ENCODE measurements around the gene USHBP1. TPM values are rescaled to one million over a fixed set of nuclear protein-coding genes. Genes with fewer than 3 reads are reported as not detected.

The USHBP1 gene
- total and polyA plus RNA-seq, 2 of the 13 experiments (the other 11 are each of a cell fraction or from before 2014, with no cell fraction given) = 0.15 to 1.5 TPM

- H3K4me2 ChIP-seq (ENCODE audit: low read depth, low read length) = no peak overlapping the region
- in situ Hi-C loops (cut with HindIII; ENCODE audit: extremely low pct_ligation_motif_present, low pct_unique_long_range_greater_than_20kb) = no loop called here
- TF ChIP-seq THYN1 (CRISPR knock-in tag; IDR thresholded peaks at IDR 0.05; ENCODE audit: borderline replicate concordance, low read depth) (no peak), ELF3 (CRISPR knock-in tag; IDR thresholded peaks at IDR 0.05) (no peak), ZBTB38 (CRISPR knock-in tag; IDR thresholded peaks at IDR 0.05) (no peak), HNRNPK (IDR thresholded peaks at IDR 0.05; ENCODE audit: low read depth, low read length, poor library complexity, severe bottlenecking) (no peak), REXO4 (CRISPR knock-in tag; IDR thresholded peaks at IDR 0.05; ENCODE audit: borderline replicate concordance) (no peak), MTA3 (CRISPR knock-in tag; IDR thresholded peaks at IDR 0.05) (no peak), HES4 (CRISPR knock-in tag; IDR thresholded peaks at IDR 0.05; ENCODE audit: borderline replicate concordance) (no peak), SIN3B (IDR thresholded peaks at IDR 0.05; ENCODE audit: low read length) (no peak), ZNF891 (CRISPR knock-in tag; IDR thresholded peaks at IDR 0.05) (no peak)
- H3K9me3 ChIP-seq (ENCODE audit: low read length) = peaks cover 5% of the 10 kb centered on the region
- DNase-seq (ENCODE audit: low spot score) = no peak
- H3K27ac ChIP-seq (ENCODE audit: extremely low read length, insufficient read depth, low read length) = no peak overlapping the region
- no peaks in the 10 kb centered on the region for H4K20me1 ChIP-seq (ENCODE audit: insufficient read depth, low read length)
- H3K4me3 ChIP-seq (replicated peaks in 1 of 3; ENCODE audit: insufficient read depth in 1 of 3, low read depth in 2 of 3, low read length in 3 of 3) = no peak overlapping the region
- no peaks in the 10 kb centered on the region for H3K79me2 ChIP-seq (ENCODE audit: insufficient read depth, low read length)
- BruUV-seq (replicated peaks) = no TSS peak
- intact Hi-C loops (cut with micrococcal nuclease; ENCODE audit: unreplicated experiment) = no loop called here
- CTCF ChIA-PET (ENCODE audit: low intra/inter-chr PET ratio, low total read pairs) = no interaction called here
- H3K9ac ChIP-seq (ENCODE audit: insufficient read depth, low read depth, low read length) = no peak overlapping the region
- no peak for ATAC-seq
- no peaks in the 10 kb centered on the region for H3K27me3 ChIP-seq (ENCODE audit: control insufficient read depth in 1 of 2, insufficient read depth in 2 of 2, low read length in 2 of 2)
- peaks cover 2% of the 10 kb centered on the region for H3K4me1 ChIP-seq (ENCODE audit: insufficient read depth, low read length)
- FAIRE-seq = no peak
- 95% methylated on average over 6 of the region's 6 CpGs for WGBS (ENCODE audit: low lambda C conversion rate)
- H3K36me3 ChIP-seq (replicated peaks in 1 of 2; ENCODE audit: control insufficient read depth in 1 of 2, insufficient read depth in 2 of 2, low read length in 2 of 2) = peaks cover 0 to 6% of the 10 kb centered on the region in 2 experiments; a peak in 1 of 5 replicates
- POLR2A ChIA-PET = no interaction called here
- H2AFZ ChIP-seq (ENCODE audit: low read length) = no peak overlapping the region
Measured at GRCh38 chr19:17296976-17297375, 32.4 kb upstream of the USHBP1 start.

GRCh38 chr19:17296273-17296672 is 31.7 kb upstream of the USHBP1 start:
- FAIRE-seq (no peak), ATAC-seq (no peak), DNase-seq (ENCODE audit: low spot score) (no peak)
- H2AFZ ChIP-seq (ENCODE audit: low read length) = no peak overlapping the region
- POLR2A ChIA-PET = no interaction called here
- 84% methylated on average over 4 of the region's 4 CpGs for WGBS (ENCODE audit: low lambda C conversion rate)
- H3K27me3 ChIP-seq (ENCODE audit: control insufficient read depth in 1 of 2, insufficient read depth in 2 of 2, low read length in 2 of 2) = no peaks in the 10 kb centered on the region
- no peak overlapping the region for H3K27ac ChIP-seq (ENCODE audit: extremely low read length, insufficient read depth, low read length)
- intact Hi-C loops (cut with micrococcal nuclease; ENCODE audit: unreplicated experiment) = no loop called here
- no peaks in the 10 kb centered on the region for H4K20me1 ChIP-seq (ENCODE audit: insufficient read depth, low read length)
- H3K79me2 ChIP-seq (ENCODE audit: insufficient read depth, low read length) = no peaks in the 10 kb centered on the region
- CTCF ChIA-PET (ENCODE audit: low intra/inter-chr PET ratio, low total read pairs) = no interaction called here
- no peaks in the 10 kb centered on the region for H3K4me1 ChIP-seq (ENCODE audit: insufficient read depth, low read length)
- H3K4me2 ChIP-seq (ENCODE audit: low read depth, low read length) = no peak overlapping the region
- peaks cover 5% of the 10 kb centered on the region for H3K9me3 ChIP-seq (ENCODE audit: low read length)
- peaks cover 0 to 6% of the 10 kb centered on the region in 2 experiments; a peak in 1 of 5 replicates for H3K36me3 ChIP-seq (replicated peaks in 1 of 2; ENCODE audit: control insufficient read depth in 1 of 2, insufficient read depth in 2 of 2, low read length in 2 of 2)
- H3K4me3 ChIP-seq (replicated peaks in 1 of 3; ENCODE audit: insufficient read depth in 1 of 3, low read depth in 2 of 3, low read length in 3 of 3) = no peak overlapping the region
- in situ Hi-C loops (cut with HindIII; ENCODE audit: extremely low pct_ligation_motif_present, low pct_unique_long_range_greater_than_20kb) = no loop called here
- no TSS peak for BruUV-seq (replicated peaks)
- H3K9ac ChIP-seq (ENCODE audit: insufficient read depth, low read depth, low read length) = no peak overlapping the region
- TF ChIP-seq, protein P1, sequence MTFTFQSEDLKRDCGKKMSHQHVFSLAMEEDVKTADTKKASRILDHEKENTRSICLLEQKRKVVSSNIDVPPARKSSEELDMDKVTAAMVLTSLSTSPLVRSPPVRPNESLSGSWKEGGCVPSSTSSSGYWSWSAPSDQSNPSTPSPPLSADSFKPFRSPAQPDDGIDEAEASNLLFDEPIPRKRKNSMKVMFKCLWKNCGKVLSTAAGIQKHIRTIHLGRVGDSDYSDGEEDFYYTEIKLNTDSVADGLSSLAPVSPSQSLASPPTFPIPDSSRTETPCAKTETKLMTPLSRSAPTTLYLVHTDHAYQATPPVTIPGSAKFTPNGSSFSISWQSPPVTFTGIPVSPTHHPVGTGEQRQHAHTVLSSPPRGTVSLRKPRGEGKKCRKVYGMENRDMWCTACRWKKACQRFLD (CRISPR knock-in tag; IDR thresholded peaks at IDR 0.05; ENCODE audit: borderline replicate concordance) = no peak
- no peak for TF ChIP-seq SSRP1 (CRISPR knock-in tag; IDR thresholded peaks at IDR 0.05)
- TF ChIP-seq ZNF670 (CRISPR knock-in tag; IDR thresholded peaks at IDR 0.05; ENCODE audit: borderline replicate concordance) = no peak
- TF ChIP-seq, protein P2, sequence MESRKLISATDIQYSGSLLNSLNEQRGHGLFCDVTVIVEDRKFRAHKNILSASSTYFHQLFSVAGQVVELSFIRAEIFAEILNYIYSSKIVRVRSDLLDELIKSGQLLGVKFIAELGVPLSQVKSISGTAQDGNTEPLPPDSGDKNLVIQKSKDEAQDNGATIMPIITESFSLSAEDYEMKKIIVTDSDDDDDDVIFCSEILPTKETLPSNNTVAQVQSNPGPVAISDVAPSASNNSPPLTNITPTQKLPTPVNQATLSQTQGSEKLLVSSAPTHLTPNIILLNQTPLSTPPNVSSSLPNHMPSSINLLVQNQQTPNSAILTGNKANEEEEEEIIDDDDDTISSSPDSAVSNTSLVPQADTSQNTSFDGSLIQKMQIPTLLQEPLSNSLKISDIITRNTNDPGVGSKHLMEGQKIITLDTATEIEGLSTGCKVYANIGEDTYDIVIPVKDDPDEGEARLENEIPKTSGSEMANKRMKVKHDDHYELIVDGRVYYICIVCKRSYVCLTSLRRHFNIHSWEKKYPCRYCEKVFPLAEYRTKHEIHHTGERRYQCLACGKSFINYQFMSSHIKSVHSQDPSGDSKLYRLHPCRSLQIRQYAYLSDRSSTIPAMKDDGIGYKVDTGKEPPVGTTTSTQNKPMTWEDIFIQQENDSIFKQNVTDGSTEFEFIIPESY (CRISPR knock-in tag; IDR thresholded peaks at IDR 0.05) = no peak
- no peak for TF ChIP-seq ZBTB44 (CRISPR knock-in tag; IDR thresholded peaks at IDR 0.05)
- TF ChIP-seq MAFF (IDR thresholded peaks at IDR 0.05; ENCODE audit: low read depth, low read length) = no peak
- no peak for TF ChIP-seq ATAD3A (CRISPR knock-in tag; IDR thresholded peaks at IDR 0.05)
- TF ChIP-seq BRCA1 (CRISPR knock-in tag; IDR thresholded peaks at IDR 0.05) = no peak

Measured in HepG2 (cell line).